GM23248 (cell line): ENCODE measurements around the gene MAMDC4. TPM values are rescaled to one million over a fixed set of nuclear protein-coding genes. Genes with fewer than 3 reads are reported as not detected.
A peak's percentile ranks its signal among the peaks of the same experiment; 100 is the strongest.
"Not testable (repeated sequence)": the region's sequence is repeated elsewhere in the genome, so short reads cannot be mapped to it uniquely, and the experiment has no call there.

Experiments used
- DNase-seq: peaks from one replicate; pipeline ENCODE4 v3.0.0-alpha.2; 2015
- H2AFZ ChIP-seq: fragments of 200-600 bp; sonication (generic); 2 replicates; pipeline ENCODE4 v1.6.1; 2016; ENCODE audit warnings: antibody characterized with exemption
- H3F3A ChIP-seq: fragments of 200-600 bp; sonication (generic); 2 replicates; pipeline ENCODE4 v1.6.1; 2016; ENCODE audit warnings: mild to moderate bottlenecking, antibody characterized with exemption, mixed run types; ENCODE audit not compliant: insufficient read depth
- H3K27ac ChIP-seq: fragments of 200-600 bp; sonication (generic); 2 replicates; pipeline ENCODE4 v1.5.1; 2016; ENCODE audit warnings: mild to moderate bottlenecking
- H3K27me3 ChIP-seq: fragments of 200-600 bp; sonication (generic); replicated peaks from 2 replicates; pipeline ENCODE4 v1.6.1; 2016; ENCODE audit warnings: mild to moderate bottlenecking; ENCODE audit not compliant: insufficient read depth
- H3K36me3 ChIP-seq: fragments of 200-600 bp; sonication (generic); 2 replicates; pipeline ENCODE4 v1.6.1; 2016; ENCODE audit warnings: low read depth, mild to moderate bottlenecking
- H3K4me1 ChIP-seq: fragments of 200-600 bp; sonication (generic); 2 replicates; pipeline ENCODE4 v1.6.1; 2016; ENCODE audit warnings: mild to moderate bottlenecking; ENCODE audit not compliant: insufficient read depth
- H3K4me2 ChIP-seq: fragments of 200-600 bp; sonication (generic); one replicate; pipeline ENCODE4 v1.6.1; 2016; ENCODE audit warnings: mild to moderate bottlenecking; ENCODE audit not compliant: unreplicated experiment
- H3K4me3 ChIP-seq: fragments of 200-600 bp; sonication (generic); 2 replicates; pipeline ENCODE4 v1.5.1; 2016; ENCODE audit warnings: mild to moderate bottlenecking
- H3K79me2 ChIP-seq: fragments of 200-600 bp; sonication (generic); 2 replicates; pipeline ENCODE4 v1.6.1; 2016; ENCODE audit warnings: mild to moderate bottlenecking; ENCODE audit not compliant: insufficient read depth
- H3K9ac ChIP-seq: fragments of 200-600 bp; sonication (generic); 2 replicates; pipeline ENCODE4 v1.6.1; 2016; ENCODE audit warnings: mild to moderate bottlenecking
- H3K9me2 ChIP-seq: fragments of 200-600 bp; sonication (generic); 2 replicates; pipeline ENCODE4 v1.6.1; 2016; ENCODE audit warnings: mixed run types, mild to moderate bottlenecking, moderate library complexity; ENCODE audit not compliant: insufficient read depth
- H3K9me3 ChIP-seq: fragments of 200-600 bp; sonication (generic); one replicate; pipeline ENCODE4 v1.6.1; 2017; ENCODE audit warnings: low read depth
- H4K20me1 ChIP-seq: fragments of 200-600 bp; sonication (generic); 2 replicates; pipeline ENCODE4 v1.6.0; 2016; ENCODE audit not compliant: insufficient read depth
- EZH2 ChIP-seq: fragments of 200-600 bp; sonication (generic); IDR thresholded peaks from 2 replicates; pipeline ENCODE4 v1.6.1; 2018; ENCODE audit warnings: antibody characterized with exemption, mild to moderate bottlenecking; ENCODE audit not compliant: insufficient read depth, poor library complexity, severe bottlenecking
- EZH2phosphoT487 ChIP-seq: fragments of 200-600 bp; sonication (generic); IDR thresholded peaks from 2 replicates; pipeline ENCODE4 v1.6.1; 2018; ENCODE audit warnings: antibody characterized with exemption, moderate library complexity, mild to moderate bottlenecking, low read depth; ENCODE audit not compliant: insufficient read depth
- WGBS, 2 experiments: methylation state at CpG; one replicate each; pipeline ENCODE4 v1.1.6; 2015 to 2017; ENCODE audit warnings: low lambda C conversion rate in 2 of 2, low coverage in 1 of 2; ENCODE audit errors: missing lambda C conversion rate in 2 of 2; 5-methylcytosine and 5-hydroxymethylcytosine counted together
- in situ Hi-C: fragments of 300-500 bp; cut with MboI; formaldehyde crosslinking; loops from 2 replicates; pipeline ENCODE4 v1.15.0; 2020
- polyA plus RNA-seq: library from polyadenylated mRNA; unstranded; fragments of >200 nt; fragmentation: Nextera tagmentation; extraction: Ambion mirVana; gene quantifications from 2 replicates; pipeline ENCODE4 v1.2.1, GENCODE V29; 2016
- total RNA-seq: library from RNA; depleted of rRNA; stranded (reverse); fragments of >200 nt; shearing (Covaris generic); gene quantifications from 2 replicates; pipeline ENCODE4 v1.2.3, GENCODE V29; 2014

Gene MAMDC4
- total and polyA plus RNA-seq, 2 experiments from 2014 or later, result 0.35 to 2.3 TPM

- not testable (repeated sequence) for H3K4me2 ChIP-seq
- WGBS, 2 experiments, result 17 to 24% methylated on average over 17 to 19 of the region's 21 CpGs
Measured at GRCh38 chr9:136843159-136843800, 8.9 kb upstream of the MAMDC4 start.

GRCh38 chr9:136843801-136844740 lies 8.1 kb upstream of the MAMDC4 start:
- H3F3A ChIP-seq, H3K36me3 ChIP-seq, H4K20me1 ChIP-seq, H3K9me2 ChIP-seq, H3K79me2 ChIP-seq, in situ Hi-C loops, H3K27me3 ChIP-seq, H3K4me2 ChIP-seq, DNase-seq, H3K9ac ChIP-seq, H2AFZ ChIP-seq, H3K27ac ChIP-seq, H3K9me3 ChIP-seq, H3K4me3 ChIP-seq: not testable (repeated sequence)
- H3K4me1 ChIP-seq, result peaks cover 13% of the 10 kb centered on the region
- TF ChIP-seq EZH2phosphoT487 (0 out of 2 replicates have a peak, but pooled peaks have one; percentile 54), EZH2 (peak; percentile 83)
- 3% methylated on average over 51 to 65 of the region's 99 CpGs for WGBS, 2 experiments

More at GRCh38 chr9:136843159-136843800, 8.9 kb upstream of the MAMDC4 start:
- H3F3A ChIP-seq, in situ Hi-C loops, H3K36me3 ChIP-seq, H3K9ac ChIP-seq, H2AFZ ChIP-seq, H4K20me1 ChIP-seq, DNase-seq, H3K27ac ChIP-seq, H3K27me3 ChIP-seq, H3K4me3 ChIP-seq, H3K9me2 ChIP-seq, H3K79me2 ChIP-seq, H3K9me3 ChIP-seq: not testable (repeated sequence)
- H3K4me1 ChIP-seq, result peaks cover 13% of the 10 kb centered on the region

DNA sequence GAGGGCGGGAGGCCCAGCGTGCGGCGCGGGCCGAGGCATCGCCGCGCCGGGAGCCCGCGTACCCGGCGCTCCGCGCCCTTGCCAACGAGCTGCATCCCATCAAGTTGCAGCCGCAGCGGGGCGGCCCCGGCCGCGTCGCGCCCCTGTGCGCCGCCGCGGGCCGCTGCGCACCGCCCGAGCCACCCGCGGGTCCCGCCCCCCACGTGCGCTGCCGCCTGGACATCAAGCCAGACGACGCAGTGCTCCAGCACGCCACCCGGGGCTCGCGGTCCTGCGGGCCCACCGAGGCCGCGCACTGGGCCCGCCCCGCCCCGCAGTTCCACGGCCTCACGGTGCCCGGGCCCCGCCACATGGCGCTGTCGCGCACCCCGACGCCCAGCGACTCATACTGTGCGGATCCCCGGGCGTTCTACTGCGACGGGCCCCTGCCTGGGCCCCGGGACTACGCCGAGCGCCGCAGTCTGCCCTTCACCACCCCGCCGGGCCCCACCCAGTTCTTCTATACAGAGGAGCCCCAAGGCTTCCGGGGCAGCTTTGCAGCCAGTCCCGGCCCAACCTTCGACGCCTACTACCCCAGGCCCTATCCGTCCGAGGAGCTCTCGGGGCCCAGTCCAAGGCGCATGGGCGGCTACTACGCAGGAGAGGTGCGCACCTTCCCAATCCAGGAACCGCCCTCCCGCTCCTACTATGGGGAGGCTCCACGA lies 7.2 kb upstream of the MAMDC4 start:
- no peak overlapping the region for H3K4me2 ChIP-seq
- H3K4me1 ChIP-seq, result peaks cover 13% of the 10 kb centered on the region
- no peak overlapping the region for H2AFZ ChIP-seq
- no peak overlapping the region for H3K27ac ChIP-seq
- H3K9ac ChIP-seq, result no peak overlapping the region
- no peak for DNase-seq
- no peaks in the 10 kb centered on the region for H4K20me1 ChIP-seq
- no peaks in the 10 kb centered on the region for H3K9me3 ChIP-seq
- peaks cover 2% of the 10 kb centered on the region; the same call in 1 of the 2 replicates for H3K79me2 ChIP-seq
- H3F3A ChIP-seq, result no peaks in the 10 kb centered on the region
- in situ Hi-C loops, result no loop called here
- 0 out of 2 replicates have a peak, but pooled peaks cover 3% of the 10 kb centered on the region for H3K27me3 ChIP-seq
- H3K36me3 ChIP-seq, result no peaks in the 10 kb centered on the region
- no peaks in the 10 kb centered on the region for H3K9me2 ChIP-seq
- 17% methylated on average over 29 to 66 of the region's 88 CpGs for WGBS, 2 experiments
- TF ChIP-seq EZH2phosphoT487 (peak; percentile 55; the same call in 1 of the 2 replicates), EZH2 (peak; percentile 83)
- H3K4me3 ChIP-seq, result no peak overlapping the region

- no peak for TF ChIP-seq EZH2phosphoT487
- peak; percentile 65 for TF ChIP-seq EZH2
- H3F3A ChIP-seq, result no peaks in the 10 kb centered on the region
- no peaks in the 10 kb centered on the region for H4K20me1 ChIP-seq
- no peak overlapping the region for H3K27ac ChIP-seq
- in situ Hi-C loops, result no loop called here
- H3K36me3 ChIP-seq, result no peaks in the 10 kb centered on the region
- 14 to 15% methylated on average over 58 to 85 of the region's 102 CpGs for WGBS, 2 experiments
- no peak overlapping the region for H3K4me2 ChIP-seq
- H3K4me1 ChIP-seq, result peaks cover 11% of the 10 kb centered on the region
- 0 out of 2 replicates have a peak, but pooled peaks cover 3% of the 10 kb centered on the region for H3K27me3 ChIP-seq
- DNase-seq, result no peak
- no peak overlapping the region for H3K4me3 ChIP-seq
- no peaks in the 10 kb centered on the region for H3K9me3 ChIP-seq
- H3K9ac ChIP-seq, result no peak overlapping the region
- H3K9me2 ChIP-seq, result no peaks in the 10 kb centered on the region
- peaks cover 7% of the 10 kb centered on the region; the same call in 1 of the 2 replicates for H3K79me2 ChIP-seq
- H2AFZ ChIP-seq, result no peak overlapping the region
Measured at GRCh38 chr9:136845465-136846260, 6.5 kb upstream of the MAMDC4 start.
